Measurements from ENCODE around the gene GSTK1.

DNA sequence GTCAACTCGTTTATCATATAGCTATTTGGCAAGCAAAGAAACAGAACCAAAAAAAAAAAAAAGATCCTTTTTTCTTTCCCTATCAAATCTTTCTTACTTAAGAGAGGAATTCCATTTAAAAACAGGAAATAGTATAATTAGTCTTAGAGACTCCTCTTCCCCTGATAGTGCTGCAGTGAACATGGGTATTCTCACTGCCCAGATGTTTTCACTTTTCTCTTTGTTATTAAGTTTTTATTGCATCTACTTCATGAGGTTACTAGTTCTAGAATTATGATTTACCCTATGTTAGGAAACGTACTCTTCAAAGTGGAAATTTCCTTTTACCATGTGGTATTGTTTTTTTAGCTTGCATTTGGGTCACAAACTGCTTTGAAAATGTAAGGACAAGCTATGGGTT is 33.4 kb downstream of the GSTK1 start:
- TF ChIP-seq, protein P1, sequence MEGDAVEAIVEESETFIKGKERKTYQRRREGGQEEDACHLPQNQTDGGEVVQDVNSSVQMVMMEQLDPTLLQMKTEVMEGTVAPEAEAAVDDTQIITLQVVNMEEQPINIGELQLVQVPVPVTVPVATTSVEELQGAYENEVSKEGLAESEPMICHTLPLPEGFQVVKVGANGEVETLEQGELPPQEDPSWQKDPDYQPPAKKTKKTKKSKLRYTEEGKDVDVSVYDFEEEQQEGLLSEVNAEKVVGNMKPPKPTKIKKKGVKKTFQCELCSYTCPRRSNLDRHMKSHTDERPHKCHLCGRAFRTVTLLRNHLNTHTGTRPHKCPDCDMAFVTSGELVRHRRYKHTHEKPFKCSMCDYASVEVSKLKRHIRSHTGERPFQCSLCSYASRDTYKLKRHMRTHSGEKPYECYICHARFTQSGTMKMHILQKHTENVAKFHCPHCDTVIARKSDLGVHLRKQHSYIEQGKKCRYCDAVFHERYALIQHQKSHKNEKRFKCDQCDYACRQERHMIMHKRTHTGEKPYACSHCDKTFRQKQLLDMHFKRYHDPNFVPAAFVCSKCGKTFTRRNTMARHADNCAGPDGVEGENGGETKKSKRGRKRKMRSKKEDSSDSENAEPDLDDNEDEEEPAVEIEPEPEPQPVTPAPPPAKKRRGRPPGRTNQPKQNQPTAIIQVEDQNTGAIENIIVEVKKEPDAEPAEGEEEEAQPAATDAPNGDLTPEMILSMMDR (IDR thresholded peaks at IDR 0.05; ENCODE audit: poor library complexity): no peak
- TF ChIP-seq EZH2 (IDR thresholded peaks at IDR 0.05; ENCODE audit: borderline replicate concordance): no peak

Data from hepatocyte (in vitro differentiated cells).